Measurements from ENCODE around the gene ESX1.

DNA sequence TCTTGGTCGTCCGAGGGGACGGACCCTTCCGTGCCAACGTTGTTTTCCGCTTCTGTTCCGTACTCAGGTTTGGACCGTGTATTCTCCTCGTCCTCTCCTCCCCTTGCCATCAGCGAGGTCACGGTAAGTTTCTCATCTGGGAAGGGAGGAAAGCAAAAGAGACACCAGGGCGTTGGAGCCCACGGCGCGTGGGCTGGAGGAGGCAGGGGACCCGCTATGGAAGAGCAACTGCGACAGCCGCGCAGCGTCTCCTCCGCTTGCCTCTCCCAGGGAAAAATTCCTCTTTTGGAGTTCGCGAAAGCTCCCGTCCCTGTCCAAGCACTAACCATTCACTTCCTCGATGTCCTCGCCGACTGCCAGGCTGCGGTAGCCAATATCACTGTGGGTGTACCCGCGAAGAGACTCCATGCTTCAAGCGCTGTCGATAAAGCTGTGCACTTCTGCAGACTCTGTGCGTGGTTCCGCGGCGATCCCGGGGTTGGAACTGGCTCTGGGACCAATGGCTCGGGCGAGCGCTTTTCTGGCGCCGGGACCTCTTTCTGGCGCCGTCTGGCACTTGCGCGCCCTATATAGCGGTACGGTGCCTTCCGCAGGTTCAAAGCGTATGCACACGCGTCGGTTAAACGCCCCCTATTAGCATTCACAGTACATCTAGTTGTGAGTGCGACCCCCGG, at the start of gene ESX1:
- TF ChIP-seq, protein P1, sequence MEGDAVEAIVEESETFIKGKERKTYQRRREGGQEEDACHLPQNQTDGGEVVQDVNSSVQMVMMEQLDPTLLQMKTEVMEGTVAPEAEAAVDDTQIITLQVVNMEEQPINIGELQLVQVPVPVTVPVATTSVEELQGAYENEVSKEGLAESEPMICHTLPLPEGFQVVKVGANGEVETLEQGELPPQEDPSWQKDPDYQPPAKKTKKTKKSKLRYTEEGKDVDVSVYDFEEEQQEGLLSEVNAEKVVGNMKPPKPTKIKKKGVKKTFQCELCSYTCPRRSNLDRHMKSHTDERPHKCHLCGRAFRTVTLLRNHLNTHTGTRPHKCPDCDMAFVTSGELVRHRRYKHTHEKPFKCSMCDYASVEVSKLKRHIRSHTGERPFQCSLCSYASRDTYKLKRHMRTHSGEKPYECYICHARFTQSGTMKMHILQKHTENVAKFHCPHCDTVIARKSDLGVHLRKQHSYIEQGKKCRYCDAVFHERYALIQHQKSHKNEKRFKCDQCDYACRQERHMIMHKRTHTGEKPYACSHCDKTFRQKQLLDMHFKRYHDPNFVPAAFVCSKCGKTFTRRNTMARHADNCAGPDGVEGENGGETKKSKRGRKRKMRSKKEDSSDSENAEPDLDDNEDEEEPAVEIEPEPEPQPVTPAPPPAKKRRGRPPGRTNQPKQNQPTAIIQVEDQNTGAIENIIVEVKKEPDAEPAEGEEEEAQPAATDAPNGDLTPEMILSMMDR (IDR thresholded peaks at IDR 0.05) = no peak
- TF ChIP-seq ZFX (IDR thresholded peaks at IDR 0.05; ENCODE audit: borderline replicate concordance) = no peak

Measured in 22Rv1 (cell line).